ENCODE results near the gene AKR1C2. TPM values are rescaled to one million over a fixed set of nuclear protein-coding genes. Genes with fewer than 3 reads are reported as not detected.
"Not testable (repeated sequence)": the region's sequence is repeated elsewhere in the genome, so short reads cannot be mapped to it uniquely, and the experiment has no call there.

Gene AKR1C2
- total and polyA plus RNA-seq, 10 of the 15 experiments (the other 5 are each of a cell fraction or from before 2014, with no cell fraction given) = 0.31 to 0.44 (median 0.36) TPM; not detected in 7

DNA sequence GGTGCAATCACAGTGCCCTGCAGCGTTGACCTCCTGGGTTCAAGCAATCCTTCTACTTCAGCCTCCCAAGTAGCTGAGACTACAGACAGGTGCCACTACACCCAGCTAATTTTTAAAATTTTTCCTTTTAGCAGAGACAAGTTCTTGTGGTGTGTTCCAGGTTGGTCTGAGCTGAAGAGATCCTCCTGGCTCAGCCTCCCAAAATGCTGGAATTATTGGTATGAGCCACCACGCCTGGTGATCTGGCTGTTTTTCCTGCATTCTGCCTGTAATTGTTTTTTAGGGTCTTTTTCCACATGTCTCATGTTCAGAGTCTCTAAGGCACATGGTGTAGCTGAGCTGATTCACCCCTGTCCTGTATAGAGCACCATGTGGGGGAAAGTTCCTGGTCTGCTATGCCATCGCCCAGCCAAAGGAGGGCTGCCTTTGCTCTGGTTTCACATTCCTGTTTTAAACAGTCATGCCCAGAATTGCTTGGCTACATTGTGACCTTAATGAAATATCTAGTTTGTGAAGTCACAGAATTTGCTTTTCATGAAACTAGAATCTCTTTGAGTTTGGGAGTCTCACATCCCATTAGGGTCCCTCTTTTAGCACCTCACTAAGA is 15.1 kb upstream of the AKR1C2 start:
- CTCF ChIA-PET = not testable (repeated sequence)

DNA sequence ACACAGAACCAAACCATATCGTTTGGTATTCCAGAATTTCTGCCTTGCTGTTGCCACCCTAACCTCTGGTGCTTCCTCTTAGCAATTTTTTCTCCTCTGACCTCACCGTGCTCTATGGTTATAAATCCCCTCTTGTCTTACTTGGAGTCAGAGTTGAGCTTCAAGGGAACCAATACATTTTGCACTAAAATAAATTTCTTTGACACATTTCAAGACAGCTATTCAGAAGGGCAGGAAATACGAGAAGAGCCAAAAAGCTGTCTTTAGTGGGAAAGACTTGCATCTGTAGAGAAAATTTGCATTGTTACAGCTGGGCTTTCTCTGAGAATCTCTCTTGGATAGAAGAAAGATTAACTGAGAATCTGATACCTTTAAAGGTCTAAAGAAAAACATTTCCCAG is 14.5 kb upstream of the AKR1C2 start:
- in situ Hi-C loops (cut with MboI) = no loop called here
- no peak overlapping the region for H3K27ac ChIP-seq (ENCODE audit: control insufficient read depth, insufficient read depth)
- no peaks in the 10 kb centered on the region for H3K36me3 ChIP-seq (ENCODE audit: control insufficient read depth in 2 of 2, insufficient read depth in 2 of 2, low read length in 1 of 2)
- no peak overlapping the region for H2AFZ ChIP-seq (ENCODE audit: control insufficient read depth, low read depth, low read length)
- WGBS (ENCODE audit: insufficient coverage, insufficient replicate concordance, low lambda C conversion rate, missing lambda C conversion rate) = 5% methylated on average over 3 of the region's 3 CpGs
- no peak overlapping the region for H3K4me2 ChIP-seq (ENCODE audit: control insufficient read depth, insufficient read depth)
- H3K4me1 ChIP-seq (ENCODE audit: control insufficient read depth, insufficient read depth, low read length) = no peaks in the 10 kb centered on the region
- no peak overlapping the region for H3K4me3 ChIP-seq
- no peak for FAIRE-seq
- intact Hi-C loops (cut with micrococcal nuclease; ENCODE audit: unreplicated experiment) = no loop called here
- no peaks in the 10 kb centered on the region; a peak in 1 of 4 replicates for H3K27me3 ChIP-seq (replicated peaks in 1 of 2; ENCODE audit: control insufficient read depth in 2 of 2, insufficient read depth in 2 of 2, low read length in 1 of 2)
- H3K9me3 ChIP-seq (replicated peaks; ENCODE audit: control insufficient read depth, insufficient read depth, low read length) = no peaks in the 10 kb centered on the region
- no peak overlapping the region for H3K9ac ChIP-seq (ENCODE audit: control insufficient read depth, insufficient read depth, low read length)
- no TSS peak for BruUV-seq (replicated peaks)
- H3K79me2 ChIP-seq (ENCODE audit: control insufficient read depth, insufficient read depth, low read length) = no peaks in the 10 kb centered on the region
- no peak for ATAC-seq
- SMC1A ChIA-PET (ENCODE audit: uncharacterized antibody, unreplicated experiment) = no interaction called here
- no peak for DNase-seq (ENCODE audit: low read depth, low spot score)
- CTCF ChIA-PET = no interaction called here
- TF ChIP-seq SMAD5 (IDR thresholded peaks at IDR 0.05; ENCODE audit: low read depth) (no peak), MYC (IDR thresholded peaks at IDR 0.05; ENCODE audit: insufficient read depth, insufficient read length, insufficient replicate concordance, low read length, severe bottlenecking) (no peak)
- H4K20me1 ChIP-seq (ENCODE audit: control insufficient read depth, insufficient read depth) = no peaks in the 10 kb centered on the region
- POLR2A ChIA-PET = no interaction called here
- RAD21 ChIA-PET (ENCODE audit: unreplicated experiment) = no interaction called here

More for the DNA sequence above, 15.1 kb upstream of the AKR1C2 start:
- H3K9ac ChIP-seq (ENCODE audit: control insufficient read depth, insufficient read depth, low read length); H3K4me2 ChIP-seq (ENCODE audit: control insufficient read depth, insufficient read depth); H2AFZ ChIP-seq (ENCODE audit: control insufficient read depth, low read depth, low read length); RAD21 ChIA-PET (ENCODE audit: unreplicated experiment); H3K4me3 ChIP-seq; DNase-seq (ENCODE audit: low read depth, low spot score); in situ Hi-C loops (cut with MboI); intact Hi-C loops (cut with micrococcal nuclease; ENCODE audit: unreplicated experiment); ATAC-seq; H3K27ac ChIP-seq (ENCODE audit: control insufficient read depth, insufficient read depth); H3K9me3 ChIP-seq (replicated peaks; ENCODE audit: control insufficient read depth, insufficient read depth, low read length); H3K79me2 ChIP-seq (ENCODE audit: control insufficient read depth, insufficient read depth, low read length); H3K36me3 ChIP-seq (ENCODE audit: control insufficient read depth in 2 of 2, insufficient read depth in 2 of 2, low read length in 1 of 2); POLR2A ChIA-PET; H3K4me1 ChIP-seq (ENCODE audit: control insufficient read depth, insufficient read depth, low read length); H3K27me3 ChIP-seq (replicated peaks in 1 of 2; ENCODE audit: control insufficient read depth in 2 of 2, insufficient read depth in 2 of 2, low read length in 1 of 2); FAIRE-seq; H4K20me1 ChIP-seq (ENCODE audit: control insufficient read depth, insufficient read depth); BruUV-seq (replicated peaks): not testable (repeated sequence)
- SMC1A ChIA-PET (ENCODE audit: uncharacterized antibody, unreplicated experiment) = interaction anchor here (0.7 kb wide), 1 partner anchor 311 kb away, joined by 3 read pairs; no protein-coding TSS in a partner anchor
- 13% methylated on average over 3 of the region's 3 CpGs for WGBS (ENCODE audit: insufficient coverage, insufficient replicate concordance, low lambda C conversion rate, missing lambda C conversion rate)

Data from GM12878 (cell line).